ENCODE measurements around the gene ULK4. TPM values are rescaled to one million over a fixed set of nuclear protein-coding genes. Genes with fewer than 3 reads are reported as not detected.
"Not testable (repeated sequence)": the region's sequence is repeated elsewhere in the genome, so short reads cannot be mapped to it uniquely, and the experiment has no call there.

The ULK4 gene
- total RNA-seq, 4 donors from 2014 or later, result 15.8 to 20.6 (median 16.3) TPM

- no peak for TF ChIP-seq CTCF (IDR thresholded peaks at IDR 0.05)
- no peak for ATAC-seq (ENCODE audit: low FRiP score)
- DNase-seq (ENCODE audit: low spot score), result no peak
These were observed 542.1 kb downstream of the ULK4 start for GRCh38 chr3:41419809-41420208.

GRCh38 chr3:41418961-41419691, 542.8 kb downstream of the ULK4 start:
- ATAC-seq (ENCODE audit: low FRiP score), result no peak
- no peak for DNase-seq (ENCODE audit: low spot score)
- no peak for TF ChIP-seq CTCF (IDR thresholded peaks at IDR 0.05)

- no peak for DNase-seq (ENCODE audit: low spot score)
- TF ChIP-seq CTCF (IDR thresholded peaks at IDR 0.05), result no peak
- ATAC-seq (ENCODE audit: low FRiP score), result no peak
These were observed 544.3 kb downstream of the ULK4 start for GRCh38 chr3:41417574-41417973.

GRCh38 chr3:41411065-41411464, 550.8 kb downstream of the ULK4 start:
- ATAC-seq (ENCODE audit: low FRiP score) (no peak), DNase-seq (ENCODE audit: low spot score) (no peak)
- no peak for TF ChIP-seq CTCF (IDR thresholded peaks at IDR 0.05)

- DNase-seq (ENCODE audit: low spot score) (no peak), ATAC-seq (ENCODE audit: low FRiP score) (no peak)
- TF ChIP-seq CTCF (IDR thresholded peaks at IDR 0.05), result no peak
These were observed 556.4 kb downstream of the ULK4 start for GRCh38 chr3:41405466-41405865.

GRCh38 chr3:41404582-41404981, 557.3 kb downstream of the ULK4 start:
- TF ChIP-seq CTCF (IDR thresholded peaks at IDR 0.05), result no peak
- no peak for ATAC-seq (ENCODE audit: low FRiP score)

GRCh38 chr3:41394896-41395295, 567.0 kb downstream of the ULK4 start:
- DNase-seq (ENCODE audit: low spot score) (no peak), ATAC-seq (ENCODE audit: low FRiP score) (no peak)
- TF ChIP-seq CTCF (IDR thresholded peaks at IDR 0.05), result no peak

More at GRCh38 chr3:41404582-41404981, 557.3 kb downstream of the ULK4 start:
- DNase-seq (ENCODE audit: low spot score), result no peak

GRCh38 chr3:41370765-41371535, 591.0 kb downstream of the ULK4 start:
- ATAC-seq (ENCODE audit: low FRiP score); DNase-seq (ENCODE audit: low spot score): not testable (repeated sequence)

Data from omental fat pad (tissue), 4 donors.